Fibroblast of mammary gland (primary cell): Measurements from ENCODE around the gene NFIX.

ENCODE experiments used
- DNase-seq: peaks from one replicate; pipeline ENCODE4 v3.0.0-alpha.2; 2010; ENCODE audit warnings: low read depth
- H3K4me3 ChIP-seq: 2 replicates; pipeline ENCODE4 v1.5.1; 2011; ENCODE audit warnings: low read depth, mild to moderate bottlenecking, low read length, moderate library complexity; ENCODE audit not compliant: control insufficient read depth
- CTCF ChIP-seq: conservative IDR thresholded peaks from 2 replicates; pipeline ENCODE4 v1.5.1; 2011; ENCODE audit warnings: low read depth, low read length, inconsistent platforms; ENCODE audit not compliant: control insufficient read depth, insufficient read depth

NFIX gene

GRCh38 chr19:13045812-13046211 is 50.5 kb downstream of the NFIX start:
- no peak for DNase-seq
- TF ChIP-seq CTCF = no peak
- H3K4me3 ChIP-seq = no peak overlapping the region

- TF ChIP-seq CTCF = no peak
- DNase-seq = no peak
- no peak overlapping the region for H3K4me3 ChIP-seq
Measured at GRCh38 chr19:13047374-13047773, 52.1 kb downstream of the NFIX start.

DNA sequence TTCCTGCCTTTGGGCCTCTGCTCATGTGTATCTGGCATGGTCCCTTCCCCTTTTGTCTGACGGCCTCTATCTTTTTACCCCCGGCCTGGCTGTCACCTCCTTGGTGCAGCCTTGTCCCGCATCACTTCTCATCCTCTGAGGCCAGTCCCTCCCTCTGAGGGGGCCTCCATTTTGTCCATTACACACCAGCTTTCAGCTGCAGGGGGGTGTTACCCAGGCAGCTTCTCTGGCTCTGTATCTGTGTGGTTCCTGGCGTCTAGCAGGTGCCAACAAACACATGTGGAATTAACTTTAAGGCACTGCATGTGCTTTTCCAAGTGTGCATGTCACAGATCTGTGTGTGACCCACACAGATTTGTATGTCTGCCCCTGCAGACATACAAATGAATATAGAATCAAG is 55.0 kb downstream of the NFIX start:
- H3K4me3 ChIP-seq = no peak overlapping the region
- no peak for TF ChIP-seq CTCF
- no peak for DNase-seq

DNA sequence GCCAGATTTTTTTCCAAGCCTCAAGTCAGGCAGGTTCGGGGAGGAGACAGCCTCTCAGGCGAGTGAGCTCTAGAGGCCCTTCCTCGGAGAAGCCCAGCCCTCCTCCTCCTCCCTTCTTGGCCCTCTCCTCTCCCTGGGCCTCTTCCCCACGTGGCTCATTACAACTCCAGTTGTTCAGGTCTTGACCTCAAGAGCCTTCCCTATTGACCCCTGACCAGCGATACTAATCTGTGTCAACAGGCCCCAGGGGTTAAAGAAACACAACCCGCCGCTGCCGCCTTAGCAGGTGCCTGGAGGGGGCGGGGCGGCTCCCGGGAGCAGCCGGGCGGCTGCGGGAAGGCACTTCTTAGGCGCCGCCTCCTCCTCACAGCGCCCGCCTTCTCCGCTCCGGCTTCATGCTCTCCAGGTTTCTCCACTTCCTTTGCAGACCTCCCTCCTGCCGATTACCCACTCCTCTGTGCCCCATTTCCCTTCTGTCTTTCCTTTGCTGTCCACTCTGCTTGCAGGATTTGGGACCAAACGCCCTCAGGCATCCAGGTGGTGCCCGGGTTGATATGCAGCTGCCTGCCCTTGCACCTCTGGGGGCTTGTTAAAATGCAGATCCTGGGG is 56.4 kb downstream of the NFIX start:
- TF ChIP-seq CTCF = no peak
- H3K4me3 ChIP-seq = no peak overlapping the region
- no peak for DNase-seq

DNA sequence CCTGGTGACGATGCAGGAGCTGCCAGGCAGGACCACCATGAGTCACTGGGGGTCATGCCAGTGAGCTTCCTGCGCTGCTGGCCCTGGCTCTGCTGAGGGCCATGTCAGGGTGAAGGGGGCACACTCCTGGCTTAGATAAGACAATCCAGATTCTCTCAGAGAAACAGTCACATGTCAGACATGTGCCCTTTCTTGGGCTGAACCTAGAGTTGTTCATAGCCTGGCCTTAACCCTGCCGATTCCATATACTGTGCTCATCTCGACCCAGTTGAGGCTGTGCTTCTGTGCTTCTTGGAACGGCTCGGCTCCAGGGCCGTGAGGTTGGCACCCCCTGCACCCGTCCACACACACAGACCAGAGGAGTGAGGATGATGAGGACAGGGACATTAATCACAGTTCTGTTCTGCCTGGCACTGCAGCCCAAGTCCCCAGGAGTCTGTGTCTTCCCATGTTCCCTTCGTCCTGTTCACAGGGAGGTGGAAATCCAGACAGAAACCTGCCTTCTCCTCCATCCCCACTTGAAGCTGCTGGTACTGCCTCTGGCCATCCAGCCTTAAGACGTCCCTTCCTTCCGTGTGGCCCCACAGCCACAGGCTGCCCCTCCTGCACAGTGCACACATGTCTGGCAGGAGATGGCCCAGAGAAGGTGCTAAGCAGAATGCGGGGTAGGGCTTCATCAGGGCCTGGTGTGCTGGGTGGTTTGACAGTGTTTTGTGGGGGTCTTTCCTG is 57.3 kb downstream of the NFIX start:
- H3K4me3 ChIP-seq = no peak overlapping the region
- DNase-seq = no peak
- TF ChIP-seq CTCF = no peak

GRCh38 chr19:13053238-13053637 is 58.0 kb downstream of the NFIX start:
- DNase-seq = peak; percentile 29
- no peak for TF ChIP-seq CTCF
- no peak overlapping the region for H3K4me3 ChIP-seq
